ENCODE results near the gene TEX19.

TEX19 gene

DNA sequence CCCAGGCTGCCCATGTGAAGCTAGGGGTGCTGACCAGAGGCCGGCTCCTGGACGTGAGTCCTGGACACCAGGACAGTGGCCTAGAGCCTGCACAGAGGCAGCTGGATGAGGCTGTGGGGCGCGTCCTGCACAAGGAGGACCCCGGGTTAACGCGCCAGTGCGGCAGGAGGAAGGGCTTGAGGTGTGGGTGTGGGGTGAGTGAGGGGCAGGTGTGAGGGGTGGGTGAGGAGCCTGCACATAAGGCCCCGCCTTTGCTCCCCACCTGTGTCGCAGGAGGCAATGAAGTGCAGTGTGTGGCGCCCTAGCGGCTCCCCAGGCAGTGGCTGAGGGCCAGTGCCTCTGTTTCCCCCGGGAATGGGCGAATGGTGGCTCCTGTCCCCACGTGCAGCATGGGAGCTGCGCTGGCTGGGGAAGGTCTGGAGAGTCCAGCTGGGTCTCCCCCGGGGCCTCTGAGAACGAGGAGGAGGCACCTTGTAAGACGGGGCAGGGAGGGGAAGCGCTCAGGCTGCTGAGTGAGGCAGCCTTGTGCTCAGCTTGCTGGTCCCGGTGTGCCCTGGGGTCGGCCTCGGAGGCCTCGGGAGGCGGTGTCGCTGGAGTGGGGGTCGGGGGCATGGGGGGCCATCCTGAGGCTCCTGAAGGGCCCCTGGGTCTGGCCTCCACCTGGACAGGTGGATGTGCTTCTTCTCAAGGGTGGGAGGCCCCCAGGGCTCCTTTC is 44.9 kb upstream of the TEX19 start:
- POLR2A ChIA-PET = interaction anchor here (2.4 kb wide), 1 partner anchor 22 kb away, joined by 8 read pairs; no protein-coding TSS in a partner anchor
- DNase-seq (ENCODE audit: extremely low spot score) = no peak
- CTCF ChIA-PET = no interaction called here
- no peak for TF ChIP-seq SP1 (IDR thresholded peaks at IDR 0.05)
- TF ChIP-seq L3MBTL2 (conservative IDR thresholded peaks at IDR 0.05) = no peak
- no peak for TF ChIP-seq CTBP1 (IDR thresholded peaks at IDR 0.05; ENCODE audit: borderline replicate concordance)
- TF ChIP-seq LEF1 (IDR thresholded peaks at IDR 0.05; ENCODE audit: borderline replicate concordance) = no peak

GRCh38 chr17:82314727-82315605 is 44.1 kb upstream of the TEX19 start:
- DNase-seq (ENCODE audit: extremely low spot score) = no peak
- ChIA-PET CTCF (no interaction called here), POLR2A (interaction anchor here (2.4 kb wide), 1 partner anchor 23 kb away, joined by 8 read pairs; no protein-coding TSS in a partner anchor)
- no peak for TF ChIP-seq ELF4 (IDR thresholded peaks at IDR 0.05)
- no peak for TF ChIP-seq SUZ12 (IDR thresholded peaks at IDR 0.05)
- TF ChIP-seq ARNT (IDR thresholded peaks at IDR 0.05) = no peak
- TF ChIP-seq L3MBTL2 (conservative IDR thresholded peaks at IDR 0.05) = no peak
- TF ChIP-seq SP1 (IDR thresholded peaks at IDR 0.05) = no peak
- no peak for TF ChIP-seq CTBP1 (IDR thresholded peaks at IDR 0.05; ENCODE audit: borderline replicate concordance)

GRCh38 chr17:82315703-82316358 is 43.2 kb upstream of the TEX19 start:
- DNase-seq (ENCODE audit: extremely low spot score) = no peak
- CTCF ChIA-PET = no interaction called here

DNA sequence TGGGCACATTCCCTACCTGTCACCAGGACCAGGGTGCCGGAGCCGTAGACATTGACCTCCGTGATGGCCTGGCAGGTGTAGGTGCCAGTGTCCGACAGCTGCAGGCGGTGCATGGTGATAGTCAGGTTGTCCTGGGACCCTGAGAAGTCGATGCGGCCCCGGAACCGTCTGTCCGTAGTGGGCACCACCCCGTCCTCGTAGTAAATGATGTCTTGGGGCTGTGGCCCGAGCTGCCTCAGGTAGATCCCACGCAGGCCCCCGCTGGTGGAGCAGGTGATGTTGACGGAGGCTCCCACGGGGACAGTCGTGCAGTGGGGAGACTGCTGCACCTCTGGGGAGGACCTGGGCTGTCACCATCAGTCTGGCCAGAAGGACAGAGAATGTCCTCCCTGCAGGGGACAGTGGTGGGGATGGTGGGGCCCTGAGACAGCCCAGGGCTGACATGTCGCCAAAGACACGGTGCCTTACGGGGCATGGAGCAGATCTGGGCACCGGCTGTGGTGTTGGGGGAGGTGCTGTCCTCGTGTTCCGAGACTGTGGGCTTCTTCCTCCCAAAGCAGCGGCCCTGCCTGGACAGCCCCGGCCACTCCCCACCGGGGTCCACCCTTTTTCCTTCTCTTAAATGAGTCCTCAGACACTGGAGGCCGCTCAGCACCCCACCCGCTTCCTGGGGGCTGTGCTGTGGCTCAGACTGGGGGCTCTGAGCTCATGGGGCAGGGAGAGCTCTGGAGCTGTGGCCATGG is 42.2 kb upstream of the TEX19 start:
- DNase-seq (ENCODE audit: extremely low spot score) = no peak
- ChIA-PET POLR2A (interaction anchor here (0.9 kb wide), 3 partner anchors 16 to 50 kb away, joined by 3 to 4 read pairs (median 3); partner anchors contain the start of gene SECTM1), CTCF (no interaction called here)
- TF ChIP-seq FOXK2 (IDR thresholded peaks at IDR 0.05) (no peak), L3MBTL2 (conservative IDR thresholded peaks at IDR 0.05) (no peak), NFRKB (IDR thresholded peaks at IDR 0.05) (no peak), LEF1 (IDR thresholded peaks at IDR 0.05; ENCODE audit: borderline replicate concordance) (no peak)

More at GRCh38 chr17:82315703-82316358, 43.2 kb upstream of the TEX19 start:
- POLR2A ChIA-PET = no interaction called here
- TF ChIP-seq TARDBP (IDR thresholded peaks at IDR 0.05) (no peak), LEF1 (IDR thresholded peaks at IDR 0.05; ENCODE audit: borderline replicate concordance) (no peak), FOXA1 (IDR thresholded peaks at IDR 0.05) (no peak), HDGF (IDR thresholded peaks at IDR 0.05; ENCODE audit: borderline replicate concordance) (no peak), SUZ12 (IDR thresholded peaks at IDR 0.05) (no peak), FOXM1 (IDR thresholded peaks at IDR 0.05; ENCODE audit: borderline replicate concordance) (no peak), ZNF384 (IDR thresholded peaks at IDR 0.05) (no peak), ELF4 (IDR thresholded peaks at IDR 0.05) (no peak), BHLHE40 (IDR thresholded peaks at IDR 0.05; ENCODE audit: borderline replicate concordance) (no peak), ARNT (IDR thresholded peaks at IDR 0.05) (no peak), L3MBTL2 (conservative IDR thresholded peaks at IDR 0.05) (no peak), SP1 (IDR thresholded peaks at IDR 0.05) (no peak), CTBP1 (IDR thresholded peaks at IDR 0.05; ENCODE audit: borderline replicate concordance) (no peak)
- TF ChIP-seq, protein P1, sequence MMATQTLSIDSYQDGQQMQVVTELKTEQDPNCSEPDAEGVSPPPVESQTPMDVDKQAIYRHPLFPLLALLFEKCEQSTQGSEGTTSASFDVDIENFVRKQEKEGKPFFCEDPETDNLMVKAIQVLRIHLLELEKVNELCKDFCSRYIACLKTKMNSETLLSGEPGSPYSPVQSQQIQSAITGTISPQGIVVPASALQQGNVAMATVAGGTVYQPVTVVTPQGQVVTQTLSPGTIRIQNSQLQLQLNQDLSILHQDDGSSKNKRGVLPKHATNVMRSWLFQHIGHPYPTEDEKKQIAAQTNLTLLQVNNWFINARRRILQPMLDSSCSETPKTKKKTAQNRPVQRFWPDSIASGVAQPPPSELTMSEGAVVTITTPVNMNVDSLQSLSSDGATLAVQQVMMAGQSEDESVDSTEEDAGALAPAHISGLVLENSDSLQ (IDR thresholded peaks at IDR 0.05) = no peak

- CTCF ChIA-PET = no interaction called here
- TF ChIP-seq TARDBP (IDR thresholded peaks at IDR 0.05) = no peak
- no peak for TF ChIP-seq L3MBTL2 (conservative IDR thresholded peaks at IDR 0.05)
- TF ChIP-seq SUZ12 (IDR thresholded peaks at IDR 0.05) = no peak
- TF ChIP-seq, protein P1 (IDR thresholded peaks at IDR 0.05) = no peak
- TF ChIP-seq CTBP1 (IDR thresholded peaks at IDR 0.05; ENCODE audit: borderline replicate concordance) = no peak
- TF ChIP-seq FOXA1 (IDR thresholded peaks at IDR 0.05) = no peak
- no peak for TF ChIP-seq SP1 (IDR thresholded peaks at IDR 0.05)
- TF ChIP-seq HDGF (IDR thresholded peaks at IDR 0.05; ENCODE audit: borderline replicate concordance) = no peak
- no peak for TF ChIP-seq LEF1 (IDR thresholded peaks at IDR 0.05; ENCODE audit: borderline replicate concordance)
- POLR2A ChIA-PET = interaction anchor here (0.9 kb wide), 3 partner anchors 16 to 49 kb away, joined by 3 to 4 read pairs (median 3); partner anchors contain the start of gene SECTM1
- no peak for DNase-seq (ENCODE audit: extremely low spot score)
Measured at GRCh38 chr17:82317394-82318168, 41.5 kb upstream of the TEX19 start, which contains the start of gene CD7. Gene CD7, minus strand, starts transcription at chr17:82317608. Its CDS starts 113 bp downstream, at chr17:82317495.

Measured in HEK293T (cell line).